Upper lobe of left lung (tissue), 6 donors: ENCODE results near the gene CAPN5. TPM values are rescaled to one million over a fixed set of nuclear protein-coding genes. Genes with fewer than 3 reads are reported as not detected.
A peak's percentile ranks its signal among the peaks of the same experiment; 100 is the strongest.

ENCODE experiments used
- ATAC-seq, 2 donors: fragments of 200-7000 bp; cut with Tn5 transposase; one replicate each; pipeline ENCODE4 v1.9.1; 2022; ENCODE audit warnings: mild to moderate bottlenecking in 2 of 2, moderate library complexity in 2 of 2; ENCODE audit not compliant: low FRiP score in 2 of 2
- DNase-seq, 2 donors: peaks; one replicate each; pipeline ENCODE4 v3.0.0-alpha.2; 2019 to 2020
- H3K27ac ChIP-seq, 4 donors: fragments of 200-600 bp; sonication (generic); one replicate each; pipeline ENCODE4 v1.5.1; 2016 to 2019
- H3K27me3 ChIP-seq, 4 donors: fragments of 200-600 bp; sonication (generic); one replicate each; pipeline ENCODE4 v1.5.1; 2017 to 2019
- H3K36me3 ChIP-seq, 4 donors: fragments of 200-600 bp; sonication (generic); one replicate each; pipeline ENCODE4 v1.5.1; 2016 to 2019
- H3K4me1 ChIP-seq, 4 donors: fragments of 200-600 bp; sonication (generic); one replicate each; pipeline ENCODE4 v1.5.1; 2018 to 2019
- H3K4me3 ChIP-seq, 4 donors: fragments of 200-600 bp; sonication (generic); one replicate each; pipeline ENCODE4 v1.5.1; 2017 to 2019; ENCODE audit warnings: mild to moderate bottlenecking in 2 of 4, moderate library complexity in 1 of 4
- H3K9me3 ChIP-seq, 4 donors: fragments of 200-600 bp; sonication (generic); one replicate each; pipeline ENCODE4 v1.5.1; 2018 to 2019
- EP300 ChIP-seq, 4 donors: sonication (generic); formaldehyde crosslinking; IDR thresholded peaks; one replicate each; pipeline ENCODE4 v1.5.1; 2017; ENCODE audit warnings: antibody characterized with exemption in 4 of 4, control low read depth in 2 of 4
- POLR2A ChIP-seq, 4 donors: fragments of 450-650 bp; IDR thresholded peaks; one replicate each; pipeline ENCODE4 v1.5.1; 2016 to 2017; ENCODE audit warnings: antibody characterized with exemption in 4 of 4, mild to moderate bottlenecking in 2 of 4
- POLR2AphosphoS5 ChIP-seq, 2 donors: sonication (generic); formaldehyde crosslinking; IDR thresholded peaks; one replicate each; pipeline ENCODE4 v1.5.1; 2017; ENCODE audit warnings: antibody characterized with exemption in 2 of 2
- WGBS, 2 donors: methylation state at CpG; one replicate each; pipeline ENCODE4 v1.1.5; 2017 to 2018; 5-methylcytosine and 5-hydroxymethylcytosine counted together
- total RNA-seq, 6 donors: library from RNA; depleted of rRNA in 4 of 6; stranded (reverse); fragments of >200 nt in 4 of 6; gene quantifications; one replicate each; pipeline versions ENCODE4 v1.1.0 to v1.2.1, GENCODE V29; 2016 to 2021
- TF ChIP-seq, protein P1 (sequence below), 6 experiments: fragments of 450-650 bp in 4 of 6; fragments of 200-600 bp in 2 of 6; sonication (generic) in 2 of 6; IDR thresholded peaks; one replicate each; pipeline ENCODE4 v1.5.1; 2016 to 2019; ENCODE audit warnings: antibody characterized with exemption in 6 of 6
- donor health status: DM: no; HTN: no; CAD: no; lungs with moderate emphysema.
- donor health status: DM: no; HTN: yes; CAD: no; lungs with severe emphysema.

CAPN5 gene
- total RNA-seq, 6 donors from 2014 or later = 2.6 to 8.4 (median 4.4) TPM

GRCh38 chr11:77074205-77074604, 7.4 kb downstream of the CAPN5 start:
- H3K36me3 ChIP-seq = no peaks in the 10 kb centered on the region
- H3K9me3 ChIP-seq = no peaks in the 10 kb centered on the region
- H3K4me1 ChIP-seq = peaks cover 28 to 42% (median 38%) of the 10 kb centered on the region in 4 donors
- peak overlapping the region; percentile 61 to 89 (median 80) for H3K27ac ChIP-seq
- H3K4me3 ChIP-seq = no peak overlapping the region
- TF ChIP-seq, protein P1, sequence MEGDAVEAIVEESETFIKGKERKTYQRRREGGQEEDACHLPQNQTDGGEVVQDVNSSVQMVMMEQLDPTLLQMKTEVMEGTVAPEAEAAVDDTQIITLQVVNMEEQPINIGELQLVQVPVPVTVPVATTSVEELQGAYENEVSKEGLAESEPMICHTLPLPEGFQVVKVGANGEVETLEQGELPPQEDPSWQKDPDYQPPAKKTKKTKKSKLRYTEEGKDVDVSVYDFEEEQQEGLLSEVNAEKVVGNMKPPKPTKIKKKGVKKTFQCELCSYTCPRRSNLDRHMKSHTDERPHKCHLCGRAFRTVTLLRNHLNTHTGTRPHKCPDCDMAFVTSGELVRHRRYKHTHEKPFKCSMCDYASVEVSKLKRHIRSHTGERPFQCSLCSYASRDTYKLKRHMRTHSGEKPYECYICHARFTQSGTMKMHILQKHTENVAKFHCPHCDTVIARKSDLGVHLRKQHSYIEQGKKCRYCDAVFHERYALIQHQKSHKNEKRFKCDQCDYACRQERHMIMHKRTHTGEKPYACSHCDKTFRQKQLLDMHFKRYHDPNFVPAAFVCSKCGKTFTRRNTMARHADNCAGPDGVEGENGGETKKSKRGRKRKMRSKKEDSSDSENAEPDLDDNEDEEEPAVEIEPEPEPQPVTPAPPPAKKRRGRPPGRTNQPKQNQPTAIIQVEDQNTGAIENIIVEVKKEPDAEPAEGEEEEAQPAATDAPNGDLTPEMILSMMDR (IDR thresholded peaks at IDR 0.05) = no peak
- TF ChIP-seq POLR2A (IDR thresholded peaks at IDR 0.05) (no peak), EP300 (IDR thresholded peaks at IDR 0.05) (no peak), POLR2AphosphoS5 (IDR thresholded peaks at IDR 0.05) (no peak)
- ATAC-seq (peak in 1 of 2 donors; percentile 6), DNase-seq (peak in 1 of 2 donors; percentile 22)
- H3K27me3 ChIP-seq = no peaks in the 10 kb centered on the region
- WGBS, 2 donors = 92 to 95% methylated on average over 5 of the region's 5 CpGs

- DNase-seq = peak in 1 of 2 donors; percentile 19
- Histone ChIP-seq H3K36me3 (no peaks in the 10 kb centered on the region), H3K4me1 (peaks cover 28 to 42% (median 38%) of the 10 kb centered on the region in 4 donors), H3K27me3 (no peaks in the 10 kb centered on the region), H3K27ac (peak overlapping the region; percentile 61 to 89 (median 80)), H3K4me3 (no peak overlapping the region), H3K9me3 (no peaks in the 10 kb centered on the region)
- 84 to 88% methylated on average over 15 of the region's 15 CpGs for WGBS, 2 donors
- no peak for TF ChIP-seq POLR2AphosphoS5 (IDR thresholded peaks at IDR 0.05)
- TF ChIP-seq POLR2A (IDR thresholded peaks at IDR 0.05) = no peak
- ATAC-seq = no peak
Measured at GRCh38 chr11:77074626-77075221, 8.0 kb downstream of the CAPN5 start.

- WGBS, 2 donors = 85% methylated on average over 4 to 5 of the region's 5 CpGs
- Histone ChIP-seq H3K9me3 (no peaks in the 10 kb centered on the region), H3K4me3 (no peak overlapping the region), H3K36me3 (no peaks in the 10 kb centered on the region), H3K27ac (peak overlapping the region in 3 of 4 donors; percentile 1 to 89 (median 81)), H3K27me3 (no peaks in the 10 kb centered on the region), H3K4me1 (peaks cover 28 to 42% (median 38%) of the 10 kb centered on the region in 4 donors)
- DNase-seq (peak in 1 of 2 donors; percentile 37), ATAC-seq (peak in 1 of 2 donors; percentile 12)
- no peak for TF ChIP-seq EP300 (IDR thresholded peaks at IDR 0.05)
- no peak for TF ChIP-seq POLR2A (IDR thresholded peaks at IDR 0.05)
- TF ChIP-seq POLR2AphosphoS5 (IDR thresholded peaks at IDR 0.05) = no peak
- TF ChIP-seq, protein P1 (IDR thresholded peaks at IDR 0.05) = no peak
Measured at GRCh38 chr11:77075425-77075905, 8.7 kb downstream of the CAPN5 start.

- H3K4me1 ChIP-seq = peaks cover 13 to 26% (median 21%) of the 10 kb centered on the region in 4 donors
- H3K27ac ChIP-seq = no peak overlapping the region
- H3K36me3 ChIP-seq = no peaks in the 10 kb centered on the region
- no peak for DNase-seq
- ATAC-seq = no peak
- TF ChIP-seq POLR2AphosphoS5 (IDR thresholded peaks at IDR 0.05) (no peak), EP300 (IDR thresholded peaks at IDR 0.05) (no peak), POLR2A (IDR thresholded peaks at IDR 0.05) (no peak)
- TF ChIP-seq, protein P1 (IDR thresholded peaks at IDR 0.05) = no peak
- no peak overlapping the region for H3K4me3 ChIP-seq
- H3K9me3 ChIP-seq = no peaks in the 10 kb centered on the region
- 72 to 95% methylated on average over 2 of the region's 2 CpGs for WGBS, 2 donors
- H3K27me3 ChIP-seq = no peaks in the 10 kb centered on the region
Measured at GRCh38 chr11:77079666-77080065, 12.9 kb downstream of the CAPN5 start.

GRCh38 chr11:77080643-77081210, 14.0 kb downstream of the CAPN5 start:
- ATAC-seq (no peak), DNase-seq (no peak)
- Histone ChIP-seq H3K27me3 (no peaks in the 10 kb centered on the region), H3K9me3 (no peaks in the 10 kb centered on the region), H3K36me3 (no peaks in the 10 kb centered on the region), H3K27ac (no peak overlapping the region), H3K4me1 (peaks cover 13 to 17% (median 14%) of the 10 kb centered on the region in 4 donors), H3K4me3 (no peak overlapping the region)
- TF ChIP-seq EP300 (IDR thresholded peaks at IDR 0.05) = no peak
- TF ChIP-seq POLR2AphosphoS5 (IDR thresholded peaks at IDR 0.05) = no peak
- WGBS, 2 donors = 82 to 100% methylated on average over 2 of the region's 2 CpGs
